ENCODE data around the gene DLG2. TPM values are rescaled to one million over a fixed set of nuclear protein-coding genes. Genes with fewer than 3 reads are reported as not detected.
"Not testable (repeated sequence)": the region's sequence is repeated elsewhere in the genome, so short reads cannot be mapped to it uniquely, and the experiment has no call there.

The DLG2 gene
- total and polyA plus RNA-seq, 7 donors, result 0.23 to 5.3 (median 3.4) TPM

DNA sequence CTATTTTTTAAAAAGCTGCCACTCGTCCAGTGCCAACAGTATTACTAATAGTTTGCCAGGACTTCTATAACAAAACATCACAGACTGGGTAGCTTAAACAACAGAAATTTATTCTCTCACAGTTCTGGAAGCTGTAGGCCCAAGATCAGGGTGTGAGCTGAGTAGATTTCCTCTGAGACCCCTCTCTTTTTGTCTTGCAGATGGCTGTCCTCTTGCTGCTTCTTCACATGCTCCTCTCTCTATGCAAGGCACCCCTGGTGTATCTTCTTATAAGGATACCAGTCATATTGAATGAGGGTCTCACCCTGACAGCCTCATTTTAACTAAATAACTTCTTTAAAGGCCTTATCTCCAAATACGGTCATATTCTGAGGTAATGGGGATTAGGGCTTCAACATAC is 390.9 kb downstream of the DLG2 start:
- TF ChIP-seq, protein P1, sequence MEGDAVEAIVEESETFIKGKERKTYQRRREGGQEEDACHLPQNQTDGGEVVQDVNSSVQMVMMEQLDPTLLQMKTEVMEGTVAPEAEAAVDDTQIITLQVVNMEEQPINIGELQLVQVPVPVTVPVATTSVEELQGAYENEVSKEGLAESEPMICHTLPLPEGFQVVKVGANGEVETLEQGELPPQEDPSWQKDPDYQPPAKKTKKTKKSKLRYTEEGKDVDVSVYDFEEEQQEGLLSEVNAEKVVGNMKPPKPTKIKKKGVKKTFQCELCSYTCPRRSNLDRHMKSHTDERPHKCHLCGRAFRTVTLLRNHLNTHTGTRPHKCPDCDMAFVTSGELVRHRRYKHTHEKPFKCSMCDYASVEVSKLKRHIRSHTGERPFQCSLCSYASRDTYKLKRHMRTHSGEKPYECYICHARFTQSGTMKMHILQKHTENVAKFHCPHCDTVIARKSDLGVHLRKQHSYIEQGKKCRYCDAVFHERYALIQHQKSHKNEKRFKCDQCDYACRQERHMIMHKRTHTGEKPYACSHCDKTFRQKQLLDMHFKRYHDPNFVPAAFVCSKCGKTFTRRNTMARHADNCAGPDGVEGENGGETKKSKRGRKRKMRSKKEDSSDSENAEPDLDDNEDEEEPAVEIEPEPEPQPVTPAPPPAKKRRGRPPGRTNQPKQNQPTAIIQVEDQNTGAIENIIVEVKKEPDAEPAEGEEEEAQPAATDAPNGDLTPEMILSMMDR (IDR thresholded peaks at IDR 0.05), result no peak
- no peak overlapping the region for H3K4me3 ChIP-seq
- no peak overlapping the region for H3K27ac ChIP-seq
- intact Hi-C loops (cut with DNase I), result no loop called here
- H3K36me3 ChIP-seq (ENCODE audit: insufficient read depth in 1 of 2, low read depth in 1 of 2), result no peaks in the 10 kb centered on the region
- H3K4me1 ChIP-seq, result no peaks in the 10 kb centered on the region
- ATAC-seq, result no peak
- WGBS, 3 donors, result 69 to 82% (median 72%) methylated on average over 2 of the region's 2 CpGs
- H3K27me3 ChIP-seq (ENCODE audit: insufficient read depth in 3 of 3, low read length in 2 of 3), result no peaks in the 10 kb centered on the region
- H3K9me3 ChIP-seq, result peaks cover 9% of the 10 kb centered on the region
- DNase-seq, result no peak

DNA sequence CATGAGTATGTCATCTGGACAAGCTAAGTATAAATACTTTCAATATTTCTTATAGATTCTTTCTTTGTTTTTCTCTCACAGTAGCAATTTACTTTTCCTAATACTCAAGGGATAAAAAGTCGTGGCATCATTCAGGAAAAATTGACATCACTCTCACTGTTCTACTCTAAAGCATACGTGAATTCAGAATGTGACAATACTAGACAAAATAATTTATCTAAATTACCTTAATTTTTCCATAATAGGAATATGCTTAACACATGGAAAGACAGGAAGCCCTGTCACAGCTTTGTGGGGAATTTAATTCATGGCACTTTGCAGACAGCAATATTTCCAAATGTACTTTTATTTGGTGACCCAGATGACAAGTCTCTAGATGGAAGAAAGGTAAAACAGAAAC is 394.6 kb downstream of the DLG2 start:
- no peaks in the 10 kb centered on the region for H3K27me3 ChIP-seq (ENCODE audit: insufficient read depth in 3 of 3, low read length in 2 of 3)
- ATAC-seq (no peak), DNase-seq (no peak)
- no peak overlapping the region for H3K27ac ChIP-seq
- no peaks in the 10 kb centered on the region for H3K4me1 ChIP-seq
- peaks cover 6% of the 10 kb centered on the region for H3K9me3 ChIP-seq
- no peak overlapping the region for H3K4me3 ChIP-seq
- intact Hi-C loops (cut with DNase I), result no loop called here
- 72 to 80% (median 73%) methylated on average over 2 of the region's 2 CpGs for WGBS, 3 donors
- H3K36me3 ChIP-seq (ENCODE audit: insufficient read depth in 1 of 2, low read depth in 1 of 2), result no peaks in the 10 kb centered on the region
- TF ChIP-seq, protein P1 (IDR thresholded peaks at IDR 0.05), result no peak

DNA sequence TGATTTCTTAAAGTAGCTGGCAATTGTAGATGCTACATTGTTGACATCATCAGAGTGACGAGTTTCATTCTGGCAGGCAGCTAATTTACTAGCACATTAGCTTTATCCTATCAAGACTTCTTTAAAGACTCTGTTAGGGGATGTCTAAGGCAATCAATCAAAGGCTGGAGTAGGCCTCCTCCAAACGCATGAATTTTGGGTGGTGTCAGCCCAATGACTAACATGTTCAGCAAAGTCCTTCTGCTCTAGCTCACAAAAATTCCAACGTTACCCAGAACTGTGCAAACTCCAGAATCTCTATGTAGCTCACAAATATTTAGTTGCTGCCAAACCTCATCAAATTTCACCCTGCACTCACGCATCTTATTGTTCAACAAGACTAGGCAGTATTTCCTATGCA is 395.6 kb downstream of the DLG2 start:
- TF ChIP-seq, protein P1 (IDR thresholded peaks at IDR 0.05), result no peak
- intact Hi-C loops (cut with DNase I), result no loop called here
- ATAC-seq (no peak), DNase-seq (no peak)
- Histone ChIP-seq H3K4me1 (no peaks in the 10 kb centered on the region), H3K4me3 (no peak overlapping the region), H3K27me3 (ENCODE audit: insufficient read depth in 3 of 3, low read length in 2 of 3) (no peaks in the 10 kb centered on the region), H3K27ac (no peak overlapping the region), H3K9me3 (peaks cover 6% of the 10 kb centered on the region), H3K36me3 (ENCODE audit: insufficient read depth in 1 of 2, low read depth in 1 of 2) (no peaks in the 10 kb centered on the region)
- 51 to 57% (median 55%) methylated on average over 4 of the region's 4 CpGs for WGBS, 3 donors

DNA sequence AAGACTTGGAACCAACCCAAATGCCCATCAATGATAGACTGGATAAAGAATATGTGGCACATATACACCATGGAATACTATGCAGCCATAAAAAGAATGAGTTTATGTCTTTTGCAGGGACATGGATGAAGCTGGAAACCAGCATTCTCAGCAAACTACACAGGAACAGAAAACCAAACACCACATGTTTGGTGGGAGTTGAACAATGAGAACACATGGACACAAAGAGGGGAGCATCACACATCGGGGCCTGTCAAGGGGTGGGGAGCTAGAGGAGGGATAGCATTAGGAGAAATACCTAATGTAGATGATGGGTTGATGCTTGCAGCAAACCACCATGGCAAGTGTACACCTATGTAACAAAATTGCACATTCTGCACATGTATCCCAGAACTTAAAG is 397.4 kb downstream of the DLG2 start:
- DNase-seq; H3K27ac ChIP-seq; H3K36me3 ChIP-seq (ENCODE audit: insufficient read depth in 1 of 2, low read depth in 1 of 2); H3K9me3 ChIP-seq; ATAC-seq; H3K27me3 ChIP-seq (ENCODE audit: insufficient read depth in 3 of 3, low read length in 2 of 3); intact Hi-C loops (cut with DNase I); H3K4me1 ChIP-seq; H3K4me3 ChIP-seq: not testable (repeated sequence)
- 91 to 98% (median 94%) methylated on average over 1 of the region's 1 CpG for WGBS, 3 donors

DNA sequence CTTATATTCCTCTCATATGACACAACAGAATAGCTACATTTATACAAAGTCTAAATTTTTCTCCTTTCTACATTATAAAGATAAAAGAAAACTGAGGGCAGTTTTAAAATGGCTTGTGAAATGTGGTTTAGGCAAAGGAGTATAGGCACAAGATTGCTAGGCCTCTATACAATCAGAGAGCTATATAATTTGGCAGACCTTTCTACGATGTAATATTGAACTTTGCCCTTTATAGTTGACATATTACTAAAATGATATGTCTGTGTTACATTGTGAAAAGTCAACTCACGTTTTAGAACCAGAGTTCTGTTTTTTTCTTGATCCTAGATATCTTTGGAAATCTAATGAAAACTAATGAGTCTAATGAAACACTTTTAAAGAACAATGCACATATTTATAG is 430.2 kb downstream of the DLG2 start:
- WGBS, 3 donors, result 61 to 75% (median 64%) methylated on average over 2 of the region's 2 CpGs
- H3K4me3 ChIP-seq, result no peak overlapping the region
- no peak for ATAC-seq

More for the DNA sequence above, 430.2 kb downstream of the DLG2 start:
- Histone ChIP-seq H3K9me3 (peaks cover 9% of the 10 kb centered on the region), H3K36me3 (ENCODE audit: insufficient read depth in 1 of 2, low read depth in 1 of 2) (no peaks in the 10 kb centered on the region), H3K27ac (no peak overlapping the region), H3K27me3 (ENCODE audit: insufficient read depth in 3 of 3, low read length in 2 of 3) (no peaks in the 10 kb centered on the region), H3K4me1 (no peaks in the 10 kb centered on the region)
- intact Hi-C loops (cut with DNase I), result no loop called here
- DNase-seq, result no peak
- TF ChIP-seq, protein P1 (IDR thresholded peaks at IDR 0.05), result no peak
